GM21447 (cell line): Measurements from ENCODE around the gene CHST2.

Experiments
- ATAC-seq: cut with Tn5 transposase; IDR thresholded peaks from one replicate; pipeline ENCODE4 v1.9.1; 2021; ENCODE audit not compliant: unreplicated experiment

CHST2 gene

GRCh38 chr3:143098032-143098764, 21.4 kb upstream of the CHST2 start:
- no peak for ATAC-seq

- ATAC-seq = no peak
These were observed 20.4 kb upstream of the CHST2 start for GRCh38 chr3:143099210-143099609.

GRCh38 chr3:143099690-143100089, 19.9 kb upstream of the CHST2 start:
- no peak for ATAC-seq

GRCh38 chr3:143100451-143100850, 19.1 kb upstream of the CHST2 start:
- no peak for ATAC-seq

GRCh38 chr3:143101792-143102381, 17.7 kb upstream of the CHST2 start:
- no peak for ATAC-seq

GRCh38 chr3:143103652-143104051, 15.9 kb upstream of the CHST2 start:
- ATAC-seq = no peak

- no peak for ATAC-seq
These were observed 14.4 kb upstream of the CHST2 start for GRCh38 chr3:143105170-143105569.

GRCh38 chr3:143109861-143110260, 9.7 kb upstream of the CHST2 start:
- ATAC-seq = no peak

GRCh38 chr3:143110371-143110770, 9.2 kb upstream of the CHST2 start:
- ATAC-seq = no peak

GRCh38 chr3:143118630-143119008, 952 bp upstream of the CHST2 start:
- ATAC-seq = no peak

- ATAC-seq = peak; percentile 14
These were observed 574 bp downstream of the CHST2 start for GRCh38 chr3:143119974-143120715.

- ATAC-seq = peak; percentile 34
These were observed 1.2 kb downstream of the CHST2 start for GRCh38 chr3:143120716-143121240.

GRCh38 chr3:143121241-143122088, 1.9 kb downstream of the CHST2 start:
- peak; percentile 15 for ATAC-seq

- ATAC-seq = no peak
These were observed 2.5 kb downstream of the CHST2 start for GRCh38 chr3:143122089-143122430.

- ATAC-seq = no peak
These were observed 3.2 kb downstream of the CHST2 start for GRCh38 chr3:143122608-143123352.

- ATAC-seq = no peak
These were observed 3.9 kb downstream of the CHST2 start for GRCh38 chr3:143123353-143123984.

- no peak for ATAC-seq
These were observed 5.3 kb downstream of the CHST2 start for GRCh38 chr3:143124601-143125520.

- ATAC-seq = no peak
These were observed 8.2 kb downstream of the CHST2 start for GRCh38 chr3:143127801-143128200.
